Measurements from ENCODE around the gene ZNF579. TPM values are rescaled to one million over a fixed set of nuclear protein-coding genes. Genes with fewer than 3 reads are reported as not detected.

Gene ZNF579
- total RNA-seq, 1 donor from 2014 or later = 2.1 TPM

DNA sequence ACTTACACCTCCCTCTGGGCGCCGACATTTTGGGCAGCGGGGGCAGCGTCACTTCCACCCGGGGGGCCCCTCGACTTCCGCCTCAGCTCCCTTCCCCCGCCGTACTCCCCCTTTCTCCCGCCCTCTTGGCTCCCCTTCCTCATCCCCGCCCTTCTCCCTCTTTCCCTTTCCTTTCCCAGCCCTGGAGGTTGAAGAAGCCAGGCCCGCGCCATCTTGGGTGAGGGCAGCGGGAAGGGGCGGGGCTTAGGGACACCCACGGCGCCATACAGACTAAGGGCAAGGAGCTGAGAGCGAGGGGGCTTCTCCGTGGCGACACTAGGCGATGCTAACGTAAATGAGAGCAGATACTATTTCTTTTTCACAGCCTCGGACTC, 18.8 kb upstream of the ZNF579 start, which contains the start of gene FIZ1:
Gene FIZ1, minus strand, starts transcription at position 50 of the 374 bp plus-strand sequence. CDS start 1,652 bp downstream, outside the sequence.
- Mint-ChIP-seq H3K36me3 (peaks cover 38% of the 10 kb centered on the region), H3K27ac (peak within 1 kb of the TSS; percentile 100), H3K4me1 (peaks cover 30% of the 10 kb centered on the region), H3K9me3 (peaks cover 14% of the 10 kb centered on the region), H3K4me3 (peak within 1 kb of the TSS; percentile 98), H3K27me3 (ENCODE audit: insufficient read depth, low read depth) (peaks cover 7% of the 10 kb centered on the region)
- Histone ChIP-seq H3K4me3 (peak within 1 kb of the TSS; percentile 73), H3K36me3 (peaks cover 17% of the 10 kb centered on the region), H3K27ac (peak within 1 kb of the TSS; percentile 98), H3K9ac (peak within 1 kb of the TSS; percentile 92), H3F3A (ENCODE audit: low read depth) (peaks cover 58% of the 10 kb centered on the region), H3K27me3 (no peaks in the 10 kb centered on the region), H3K9me3 (ENCODE audit: low read depth) (no peaks in the 10 kb centered on the region), H2AFZ (replicated peaks) (peak within 1 kb of the TSS; percentile 85), H4K20me1 (ENCODE audit: low read depth) (no peaks in the 10 kb centered on the region), H3K79me2 (ENCODE audit: low read depth) (peaks cover 16% of the 10 kb centered on the region), H3K4me2 (peak within 1 kb of the TSS; percentile 89), H3K4me1 (peaks cover 6% of the 10 kb centered on the region)
- peak; percentile 99 for DNase-seq (ENCODE audit: low spot score)
- TF ChIP-seq EZH2phosphoT487 (IDR thresholded peaks at IDR 0.05) (no peak), EZH2 (IDR thresholded peaks at IDR 0.05) (no peak)
- TF ChIP-seq, protein P1, sequence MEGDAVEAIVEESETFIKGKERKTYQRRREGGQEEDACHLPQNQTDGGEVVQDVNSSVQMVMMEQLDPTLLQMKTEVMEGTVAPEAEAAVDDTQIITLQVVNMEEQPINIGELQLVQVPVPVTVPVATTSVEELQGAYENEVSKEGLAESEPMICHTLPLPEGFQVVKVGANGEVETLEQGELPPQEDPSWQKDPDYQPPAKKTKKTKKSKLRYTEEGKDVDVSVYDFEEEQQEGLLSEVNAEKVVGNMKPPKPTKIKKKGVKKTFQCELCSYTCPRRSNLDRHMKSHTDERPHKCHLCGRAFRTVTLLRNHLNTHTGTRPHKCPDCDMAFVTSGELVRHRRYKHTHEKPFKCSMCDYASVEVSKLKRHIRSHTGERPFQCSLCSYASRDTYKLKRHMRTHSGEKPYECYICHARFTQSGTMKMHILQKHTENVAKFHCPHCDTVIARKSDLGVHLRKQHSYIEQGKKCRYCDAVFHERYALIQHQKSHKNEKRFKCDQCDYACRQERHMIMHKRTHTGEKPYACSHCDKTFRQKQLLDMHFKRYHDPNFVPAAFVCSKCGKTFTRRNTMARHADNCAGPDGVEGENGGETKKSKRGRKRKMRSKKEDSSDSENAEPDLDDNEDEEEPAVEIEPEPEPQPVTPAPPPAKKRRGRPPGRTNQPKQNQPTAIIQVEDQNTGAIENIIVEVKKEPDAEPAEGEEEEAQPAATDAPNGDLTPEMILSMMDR (IDR thresholded peaks at IDR 0.05) = no peak

DNA sequence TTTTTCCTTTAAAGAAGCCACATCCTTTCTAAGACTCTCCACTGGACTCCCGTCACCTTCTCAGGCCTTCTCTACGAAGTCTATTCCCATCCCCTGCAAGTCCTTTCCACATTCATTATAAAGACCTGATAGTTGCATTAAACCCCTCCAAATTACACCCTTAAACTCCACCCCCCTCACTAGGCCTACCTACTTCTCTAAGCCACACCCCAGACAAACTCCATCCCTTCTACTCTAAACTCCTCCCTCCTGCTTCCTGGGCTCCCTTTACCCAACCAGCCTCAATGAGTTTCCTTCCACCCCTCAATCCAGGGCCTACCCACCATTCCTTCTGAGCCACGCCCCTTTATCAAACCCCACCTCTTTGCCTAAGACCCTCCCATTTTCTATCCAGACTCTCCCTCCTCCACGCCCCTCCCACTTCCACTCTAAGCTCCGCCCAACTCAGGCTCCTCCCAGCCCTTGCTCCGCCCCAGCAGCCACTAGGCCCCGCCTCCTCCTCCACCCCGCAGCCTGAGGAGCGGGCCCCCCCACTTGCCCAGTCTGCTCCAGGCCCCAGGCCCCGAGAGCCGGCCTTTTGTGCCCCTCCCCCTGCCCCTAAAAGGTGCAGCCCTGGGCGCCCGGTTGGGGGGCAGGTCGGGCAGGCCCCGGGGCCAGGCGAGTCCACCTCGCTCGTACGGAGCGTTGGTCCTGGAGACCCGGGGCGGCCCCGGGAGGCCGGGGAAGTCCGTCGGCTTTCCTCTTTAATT, 18.2 kb upstream of the ZNF579 start:
- Histone ChIP-seq H3K9ac (peak overlapping the region; percentile 92), H3K4me1 (peaks cover 6% of the 10 kb centered on the region), H4K20me1 (ENCODE audit: low read depth) (no peaks in the 10 kb centered on the region), H3K4me3 (peak overlapping the region; percentile 73), H3K79me2 (ENCODE audit: low read depth) (peaks cover 16% of the 10 kb centered on the region), H3K27me3 (no peaks in the 10 kb centered on the region), H3K36me3 (peaks cover 17% of the 10 kb centered on the region), H3K27ac (peak overlapping the region; percentile 98), H3K9me3 (ENCODE audit: low read depth) (no peaks in the 10 kb centered on the region), H3K4me2 (peak overlapping the region; percentile 72), H3F3A (ENCODE audit: low read depth) (peaks cover 52% of the 10 kb centered on the region), H2AFZ (replicated peaks) (no peak overlapping the region)
- peaks cover 38% of the 10 kb centered on the region for H3K36me3 Mint-ChIP-seq
- H3K27me3 Mint-ChIP-seq (ENCODE audit: insufficient read depth, low read depth) = peaks cover 7% of the 10 kb centered on the region
- TF ChIP-seq EZH2 (IDR thresholded peaks at IDR 0.05) (no peak), EZH2phosphoT487 (IDR thresholded peaks at IDR 0.05) (no peak)
- TF ChIP-seq, protein P1 (IDR thresholded peaks at IDR 0.05) = no peak
- DNase-seq (ENCODE audit: low spot score) = peak; percentile 96
- H3K9me3 Mint-ChIP-seq = peaks cover 14% of the 10 kb centered on the region
- peaks cover 29% of the 10 kb centered on the region for H3K4me1 Mint-ChIP-seq
- H3K4me3 Mint-ChIP-seq = peak overlapping the region; percentile 98
- H3K27ac Mint-ChIP-seq = peak overlapping the region; percentile 8

DNA sequence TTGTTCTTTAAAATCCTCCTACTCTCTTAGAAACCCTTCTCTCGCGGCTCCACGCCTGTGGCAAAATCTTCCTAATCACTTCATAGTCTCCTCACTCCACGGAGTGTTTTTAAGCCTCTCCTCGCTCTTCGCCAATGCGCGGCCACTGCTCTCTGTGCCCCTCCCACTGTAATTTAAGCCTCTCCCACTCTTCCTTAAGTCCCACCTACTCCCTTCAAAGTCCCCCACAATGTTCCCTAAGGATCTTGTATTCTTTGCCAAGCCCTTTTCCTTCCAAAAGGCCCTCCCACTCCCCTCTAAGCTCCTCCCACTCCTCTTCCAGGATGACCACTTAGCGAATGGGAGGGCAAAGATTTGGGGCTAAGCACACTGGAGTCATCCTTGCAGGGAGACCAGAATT, 17.4 kb upstream of the ZNF579 start:
- Histone ChIP-seq H3K4me2 (peak overlapping the region; percentile 55), H3K79me2 (ENCODE audit: low read depth) (peaks cover 16% of the 10 kb centered on the region), H2AFZ (replicated peaks) (no peak overlapping the region), H3K36me3 (peaks cover 17% of the 10 kb centered on the region), H3K9ac (no peak overlapping the region), H3K4me3 (peak overlapping the region; percentile 73), H3K27me3 (no peaks in the 10 kb centered on the region), H3K9me3 (ENCODE audit: low read depth) (no peaks in the 10 kb centered on the region), H3K27ac (peak overlapping the region; percentile 33), H3K4me1 (peaks cover 6% of the 10 kb centered on the region), H3F3A (ENCODE audit: low read depth) (peaks cover 44% of the 10 kb centered on the region), H4K20me1 (ENCODE audit: low read depth) (no peaks in the 10 kb centered on the region)
- TF ChIP-seq EZH2phosphoT487 (IDR thresholded peaks at IDR 0.05) = no peak
- TF ChIP-seq, protein P1 (IDR thresholded peaks at IDR 0.05) = no peak
- TF ChIP-seq EZH2 (IDR thresholded peaks at IDR 0.05) = no peak
- peaks cover 7% of the 10 kb centered on the region for H3K27me3 Mint-ChIP-seq (ENCODE audit: insufficient read depth, low read depth)
- peaks cover 25% of the 10 kb centered on the region for H3K4me1 Mint-ChIP-seq
- H3K9me3 Mint-ChIP-seq = peaks cover 12% of the 10 kb centered on the region
- peaks cover 41% of the 10 kb centered on the region for H3K36me3 Mint-ChIP-seq
- peak; percentile 81 for DNase-seq (ENCODE audit: low spot score)
- H3K27ac Mint-ChIP-seq = peak overlapping the region; percentile 80
- peak overlapping the region; percentile 87 for H3K4me3 Mint-ChIP-seq

Measured in neural progenitor cell (in vitro differentiated cells).